ENCODE data around the gene UBP1. TPM values are rescaled to one million over a fixed set of nuclear protein-coding genes. Genes with fewer than 3 reads are reported as not detected.
"Not testable (repeated sequence)": the region's sequence is repeated elsewhere in the genome, so short reads cannot be mapped to it uniquely, and the experiment has no call there.

UBP1 gene
- total RNA-seq, 2 donors from 2014 or later = 69.0 to 92.2 TPM

- H3K4me1 ChIP-seq (ENCODE audit: control insufficient read depth in 1 of 2, low read depth in 2 of 2) = peaks cover 23 to 26% of the 10 kb centered on the region in 2 donors
- DNase-seq (ENCODE audit: low spot score) (no peak), ATAC-seq (ENCODE audit: insufficient number of reproducible peaks, low FRiP score, low read depth) (no peak)
- H3K36me3 ChIP-seq = no peaks in the 10 kb centered on the region
- no peaks in the 10 kb centered on the region for H3K27me3 ChIP-seq (replicated peaks; ENCODE audit: insufficient read depth)
- no peak overlapping the region for H3K4me3 ChIP-seq
- H3K27ac ChIP-seq = peak overlapping the region in 1 of 2 donors; percentile 19
- no peaks in the 10 kb centered on the region for H3K9me3 ChIP-seq
- no peak for TF ChIP-seq CTCF (IDR thresholded peaks at IDR 0.05)
Observed at GRCh38 chr3:33425453-33425852, 14.8 kb downstream of the UBP1 start.

DNA sequence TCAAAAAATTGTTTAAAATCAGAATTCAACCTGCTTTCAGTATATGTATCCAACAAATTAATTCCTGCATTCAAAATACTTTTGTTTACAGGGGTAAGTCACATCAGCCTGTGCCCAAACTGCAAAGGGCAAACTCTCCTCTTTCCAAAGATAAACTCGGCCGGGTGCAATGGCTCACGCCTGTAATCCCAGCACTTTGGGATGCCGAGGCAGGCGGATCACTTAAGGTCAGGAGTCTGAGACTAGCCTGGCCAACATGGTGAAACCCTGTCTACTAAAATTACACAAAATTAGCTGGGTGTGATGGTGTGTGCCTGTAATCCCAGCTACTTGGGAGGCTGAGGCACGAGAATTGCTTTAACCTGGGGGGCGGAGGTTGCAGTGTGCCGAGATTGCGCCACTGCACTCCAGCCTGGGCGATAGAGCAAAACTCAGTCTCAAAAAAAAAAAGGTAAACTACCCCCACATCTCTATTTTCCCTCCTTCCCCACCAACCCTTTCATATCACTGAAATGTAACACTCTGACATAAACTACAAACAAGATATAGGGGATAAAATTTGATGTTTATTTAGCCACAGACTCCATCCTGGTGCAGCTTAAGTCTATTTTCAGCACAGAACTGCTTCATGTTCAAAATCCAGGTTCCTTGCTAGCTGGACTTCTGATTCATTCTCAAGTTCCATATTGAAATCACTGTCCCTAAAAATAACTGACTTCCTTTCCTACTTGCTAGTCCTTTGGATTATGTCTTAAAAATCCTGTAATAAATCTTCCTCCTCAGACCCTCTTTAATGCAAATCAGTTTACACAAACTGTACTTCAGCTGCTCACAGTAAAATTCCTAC lies 15.4 kb downstream of the UBP1 start:
- Histone ChIP-seq H3K4me3 (no peak overlapping the region), H3K36me3 (no peaks in the 10 kb centered on the region), H3K27ac (peak overlapping the region in 1 of 2 donors; percentile 19), H3K27me3 (replicated peaks; ENCODE audit: insufficient read depth) (no peaks in the 10 kb centered on the region), H3K9me3 (no peaks in the 10 kb centered on the region), H3K4me1 (ENCODE audit: control insufficient read depth in 1 of 2, low read depth in 2 of 2) (peaks cover 18 to 20% of the 10 kb centered on the region in 2 donors)
- no peak for ATAC-seq (ENCODE audit: insufficient number of reproducible peaks, low FRiP score, low read depth)
- TF ChIP-seq CTCF (IDR thresholded peaks at IDR 0.05) = no peak
- no peak for DNase-seq (ENCODE audit: low spot score)

- Histone ChIP-seq H3K4me3 (no peak overlapping the region), H3K9me3 (no peaks in the 10 kb centered on the region), H3K4me1 (ENCODE audit: control insufficient read depth in 1 of 2, low read depth in 2 of 2) (peaks cover 8 to 12% of the 10 kb centered on the region in 2 donors), H3K27me3 (replicated peaks; ENCODE audit: insufficient read depth) (no peaks in the 10 kb centered on the region), H3K27ac (no peak overlapping the region), H3K36me3 (peaks cover under 1% of the 10 kb centered on the region)
- ATAC-seq (ENCODE audit: insufficient number of reproducible peaks, low FRiP score, low read depth) = no peak
- DNase-seq (ENCODE audit: low spot score) = no peak
- no peak for TF ChIP-seq CTCF (IDR thresholded peaks at IDR 0.05)
Observed at GRCh38 chr3:33420966-33421365, 19.2 kb downstream of the UBP1 start.

DNA sequence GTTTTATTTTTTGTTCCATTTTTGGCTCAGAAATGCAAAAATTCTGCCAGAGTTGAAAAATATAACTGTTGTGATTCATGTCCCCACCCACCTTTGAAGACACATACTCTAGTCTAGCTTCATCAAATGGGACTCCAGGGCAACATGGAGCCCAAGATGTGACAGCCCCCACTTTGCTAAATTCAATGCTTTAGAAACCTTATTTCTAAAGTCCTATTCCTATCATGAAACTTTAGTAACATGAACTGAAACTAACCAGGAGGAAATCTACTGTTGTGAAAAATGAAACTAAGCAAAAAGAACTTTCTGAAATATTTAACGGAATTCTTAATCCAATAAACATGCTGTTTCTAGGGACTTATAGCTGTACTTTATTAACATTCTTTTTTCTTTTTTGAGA lies 20.3 kb downstream of the UBP1 start:
- H3K4me1 ChIP-seq (ENCODE audit: control insufficient read depth in 1 of 2, low read depth in 2 of 2) = peaks cover 2 to 5% of the 10 kb centered on the region in 2 donors
- no peak for ATAC-seq (ENCODE audit: insufficient number of reproducible peaks, low FRiP score, low read depth)
- H3K9me3 ChIP-seq = no peaks in the 10 kb centered on the region
- TF ChIP-seq CTCF (IDR thresholded peaks at IDR 0.05) = no peak
- no peak overlapping the region for H3K4me3 ChIP-seq
- H3K36me3 ChIP-seq = peaks cover 3% of the 10 kb centered on the region
- H3K27ac ChIP-seq = no peak overlapping the region
- DNase-seq (ENCODE audit: low spot score) = no peak
- no peaks in the 10 kb centered on the region for H3K27me3 ChIP-seq (replicated peaks; ENCODE audit: insufficient read depth)

GRCh38 chr3:33417066-33417673 lies 23.0 kb downstream of the UBP1 start:
- Histone ChIP-seq H3K9me3 (no peaks in the 10 kb centered on the region), H3K4me1 (ENCODE audit: control insufficient read depth in 1 of 2, low read depth in 2 of 2) (no peaks in the 10 kb centered on the region), H3K4me3 (no peak overlapping the region), H3K36me3 (peaks cover 9% of the 10 kb centered on the region), H3K27ac (no peak overlapping the region), H3K27me3 (replicated peaks; ENCODE audit: insufficient read depth) (no peaks in the 10 kb centered on the region)
- TF ChIP-seq CTCF (IDR thresholded peaks at IDR 0.05) = no peak
- ATAC-seq (ENCODE audit: insufficient number of reproducible peaks, low FRiP score, low read depth) (no peak), DNase-seq (ENCODE audit: low spot score) (no peak)

DNA sequence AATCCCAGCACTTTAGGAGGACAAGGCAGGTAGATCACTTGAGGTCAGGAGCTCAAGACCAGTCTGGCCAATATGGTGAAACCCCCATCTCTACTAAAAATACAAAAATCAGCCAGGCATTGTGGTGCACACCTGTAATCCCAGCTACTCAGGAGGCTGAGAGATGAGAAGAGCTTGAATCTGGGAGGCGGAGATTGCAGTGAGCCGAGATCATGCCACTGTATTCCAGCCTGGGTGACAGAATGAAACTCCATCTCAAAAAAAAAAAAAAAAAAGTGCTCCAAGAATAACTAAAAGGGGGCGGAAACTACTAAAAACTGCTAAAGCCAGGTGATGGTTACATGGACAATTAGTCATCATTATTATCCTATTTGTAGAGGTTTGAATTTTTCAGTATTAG lies 29.4 kb downstream of the UBP1 start:
- ATAC-seq (ENCODE audit: insufficient number of reproducible peaks, low FRiP score, low read depth); DNase-seq (ENCODE audit: low spot score); H3K27me3 ChIP-seq (replicated peaks; ENCODE audit: insufficient read depth); H3K27ac ChIP-seq; H3K4me3 ChIP-seq; H3K4me1 ChIP-seq (ENCODE audit: control insufficient read depth in 1 of 2, low read depth in 2 of 2); H3K9me3 ChIP-seq: not testable (repeated sequence)
- H3K36me3 ChIP-seq = peaks cover 44% of the 10 kb centered on the region

Measured in thoracic aorta (tissue), 2 donors.